ENCODE results near the gene RGS13. TPM values are rescaled to one million over a fixed set of nuclear protein-coding genes. Genes with fewer than 3 reads are reported as not detected.
"Not testable (repeated sequence)": the region's sequence is repeated elsewhere in the genome, so short reads cannot be mapped to it uniquely, and the experiment has no call there.

The RGS13 gene
- total RNA-seq, 2 experiments from 2014 or later = not detected

- POLR2A ChIA-PET = no interaction called here
- CTCF ChIA-PET = no interaction called here
These were observed 24.7 kb downstream of the RGS13 start for GRCh38 chr1:192660613-192661012.

- POLR2A ChIA-PET = no interaction called here
- CTCF ChIA-PET = no interaction called here
These were observed 32.5 kb downstream of the RGS13 start for GRCh38 chr1:192668409-192668983.

GRCh38 chr1:192669174-192669573 lies 33.2 kb downstream of the RGS13 start:
- ChIA-PET CTCF (no interaction called here), POLR2A (no interaction called here)

DNA sequence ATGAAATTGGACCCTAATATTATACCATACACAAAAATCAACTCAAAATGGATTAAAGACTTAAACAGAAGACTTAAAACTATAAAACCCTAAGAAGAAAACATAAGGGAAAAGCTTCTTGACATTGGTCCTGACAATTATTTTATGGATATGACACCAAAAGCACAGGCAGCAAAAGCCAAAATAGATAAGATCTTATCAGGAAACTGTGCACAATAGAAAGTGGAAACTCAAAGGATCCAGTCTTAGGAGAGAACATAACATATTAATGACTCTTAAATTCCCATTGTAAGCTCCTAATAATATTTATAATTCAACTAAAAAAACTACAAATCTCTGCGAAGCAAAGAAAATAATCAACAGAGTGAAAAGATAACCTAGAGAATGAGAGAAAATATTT lies 39.8 kb downstream of the RGS13 start:
- ChIA-PET POLR2A (no interaction called here), CTCF (no interaction called here)

GRCh38 chr1:192678099-192678498 lies 42.2 kb downstream of the RGS13 start:
- ChIA-PET POLR2A (no interaction called here), CTCF (no interaction called here)

GRCh38 chr1:192682335-192682734 lies 46.4 kb downstream of the RGS13 start:
- ChIA-PET POLR2A (no interaction called here), CTCF (no interaction called here)

DNA sequence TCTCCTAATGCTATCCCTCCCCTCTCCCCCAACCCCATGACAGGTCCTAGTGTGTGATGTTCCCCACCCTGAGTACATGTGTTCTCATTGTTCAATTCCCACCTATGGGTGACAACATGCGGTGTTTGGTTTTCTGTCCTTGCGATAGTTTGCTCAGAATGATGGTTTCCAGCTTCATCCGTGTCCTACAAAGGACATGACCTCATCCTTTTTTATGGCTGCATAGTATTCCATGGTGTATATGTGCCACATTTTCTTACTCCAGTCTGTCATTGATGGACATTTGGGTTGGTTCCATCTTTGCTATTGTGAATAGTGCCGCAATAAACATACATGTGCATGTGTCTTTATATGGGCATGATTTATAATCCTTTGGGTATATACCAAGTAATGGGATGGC lies 47.1 kb downstream of the RGS13 start:
- CTCF ChIA-PET, POLR2A ChIA-PET: not testable (repeated sequence)

GRCh38 chr1:192689459-192689858 lies 53.5 kb downstream of the RGS13 start:
- POLR2A ChIA-PET = no interaction called here
- CTCF ChIA-PET = no interaction called here

DNA sequence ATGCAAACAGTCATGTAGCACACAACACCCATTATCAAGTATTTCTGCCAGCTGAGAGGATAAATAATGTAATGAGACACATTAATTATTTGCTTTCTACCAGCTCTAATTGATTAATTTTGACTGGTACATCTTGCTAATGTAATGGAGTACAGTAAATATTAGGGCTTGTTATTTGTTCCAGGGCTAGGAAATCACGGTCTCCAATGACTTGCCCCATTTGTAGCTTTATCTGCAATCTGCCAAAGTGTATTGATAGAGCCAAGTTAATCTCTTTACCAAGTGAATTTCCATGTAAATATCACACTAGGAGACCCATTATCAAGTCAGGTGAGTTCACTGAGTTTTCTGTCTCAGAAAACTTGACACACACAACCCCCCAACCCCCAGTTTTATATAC lies 55.1 kb downstream of the RGS13 start:
- ChIA-PET POLR2A (no interaction called here), CTCF (no interaction called here)

GRCh38 chr1:192696082-192696481 lies 60.1 kb downstream of the RGS13 start:
- ChIA-PET POLR2A (no interaction called here), CTCF (no interaction called here)

DNA sequence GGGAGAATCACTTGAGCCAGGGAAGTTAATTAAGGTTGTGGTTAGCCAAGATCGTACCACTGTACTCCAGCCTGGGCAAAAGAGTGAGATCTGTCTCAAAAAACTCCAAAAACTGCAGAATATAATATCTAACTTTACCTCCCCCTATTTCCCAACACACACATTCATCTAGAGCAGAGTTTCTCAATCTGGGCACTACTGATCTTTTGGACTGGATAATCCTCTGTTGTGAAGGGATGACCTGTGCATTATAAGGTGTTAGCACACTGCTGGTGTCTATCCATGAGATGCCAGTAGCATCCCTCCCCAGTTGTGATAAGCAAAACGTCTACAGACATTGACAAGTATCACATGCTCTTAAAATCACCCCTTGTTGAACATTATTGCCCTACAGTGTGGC lies 61.8 kb downstream of the RGS13 start:
- CTCF ChIA-PET = no interaction called here
- POLR2A ChIA-PET = no interaction called here

DNA sequence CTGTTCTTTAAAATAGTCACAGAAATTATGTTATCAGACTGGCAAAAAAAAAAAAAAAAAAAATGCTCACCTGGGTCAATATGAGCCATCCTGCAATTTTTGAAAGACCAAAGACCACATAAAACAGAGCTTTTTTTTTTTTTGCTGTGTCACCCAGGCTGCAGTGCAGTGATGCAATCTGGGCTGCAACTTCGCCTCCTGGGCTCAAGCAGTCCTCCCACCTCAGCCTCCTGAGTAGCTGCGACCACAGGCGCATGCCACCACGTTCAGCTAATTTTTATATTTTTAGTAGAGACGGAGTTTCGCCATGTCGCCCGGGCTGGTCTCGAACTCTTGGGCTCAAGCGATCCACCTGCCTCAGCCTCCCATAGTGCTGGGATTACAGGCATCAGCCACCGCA lies 62.8 kb downstream of the RGS13 start:
- POLR2A ChIA-PET = no interaction called here
- CTCF ChIA-PET = interaction anchor here (0.6 kb wide), 1 partner anchor 353 kb away, joined by 4 read pairs; no protein-coding TSS in a partner anchor

DNA sequence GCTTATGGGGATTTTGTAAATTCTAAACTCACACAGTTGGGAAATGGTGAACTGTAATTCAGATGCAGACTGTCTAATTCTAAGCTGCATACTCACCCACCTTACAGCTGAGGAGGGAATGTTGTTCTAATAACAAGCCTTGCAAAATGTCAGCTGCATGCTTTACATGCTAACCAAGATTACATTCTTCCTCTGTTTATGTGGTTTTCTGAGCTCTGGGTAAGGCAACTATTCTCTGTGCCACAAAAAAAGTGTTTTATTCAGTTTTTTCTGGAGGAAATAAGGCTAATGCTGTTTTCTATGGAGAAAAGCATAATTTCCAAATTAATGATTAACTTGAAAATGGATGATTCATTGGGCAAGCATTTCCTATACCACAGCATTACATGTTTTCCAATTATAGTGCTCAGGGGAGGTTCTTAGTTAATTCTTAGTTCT lies 64.9 kb downstream of the RGS13 start:
- ChIA-PET POLR2A (no interaction called here), CTCF (no interaction called here)

- CTCF ChIA-PET = no interaction called here
- POLR2A ChIA-PET = no interaction called here
These were observed 66.4 kb downstream of the RGS13 start for GRCh38 chr1:192702212-192702902.

GRCh38 chr1:192703283-192704206 lies 67.6 kb downstream of the RGS13 start:
- POLR2A ChIA-PET = no interaction called here
- CTCF ChIA-PET = no interaction called here

GRCh38 chr1:192705510-192705909 lies 69.6 kb downstream of the RGS13 start:
- POLR2A ChIA-PET = no interaction called here
- CTCF ChIA-PET = no interaction called here

GRCh38 chr1:192706936-192707335 lies 71.0 kb downstream of the RGS13 start:
- CTCF ChIA-PET = interaction anchor here (0.7 to 1.0 kb wide), 2 partner anchors 13 to 52 kb away, joined by 3 read pairs; no protein-coding TSS in a partner anchor
- POLR2A ChIA-PET = no interaction called here

- ChIA-PET CTCF (interaction anchor here (1.0 kb wide), 1 partner anchor 12 kb away, joined by 3 read pairs; no protein-coding TSS in a partner anchor), POLR2A (no interaction called here)
These were observed 72.1 kb downstream of the RGS13 start for GRCh38 chr1:192707978-192708547.

DNA sequence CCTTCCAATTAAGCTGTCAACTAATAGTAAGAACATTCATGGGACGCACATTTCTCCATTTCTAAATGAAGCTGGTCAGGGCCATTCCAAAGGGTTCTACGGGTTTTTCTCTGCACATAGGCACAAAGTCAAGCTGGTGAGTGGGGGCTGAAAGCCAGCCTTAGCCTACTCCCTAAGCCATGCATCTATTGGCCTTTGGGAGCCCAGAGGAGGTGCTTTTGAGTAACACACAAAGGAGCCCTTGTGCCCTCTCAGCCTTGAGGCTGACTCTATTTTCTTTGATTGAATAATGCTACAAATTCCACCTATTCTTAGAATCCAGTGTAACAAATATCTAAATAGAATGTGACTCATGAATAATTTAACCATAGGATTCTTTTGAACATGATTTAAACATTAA lies 73.6 kb downstream of the RGS13 start:
- ChIA-PET CTCF (no interaction called here), POLR2A (no interaction called here)

Measured in activated CD8-positive, alpha-beta memory T cell treated with anti-CD3 and anti-CD28 coated beads for 36 hours (primary cell).